Brain microvascular endothelial cell (primary cell): ENCODE data around the gene CCDC134.

ENCODE experiments used
- DNase-seq: peaks from one replicate; pipeline ENCODE4 v3.0.0-alpha.2; 2020
- H3K27ac ChIP-seq: fragments of 250-450 bp; sonication (Bioruptor Pico); 2 replicates; pipeline ENCODE4 v1.5.1; 2020; ENCODE audit warnings: mild to moderate bottlenecking, moderate library complexity
- H3K27me3 ChIP-seq: fragments of 250-450 bp; sonication (Bioruptor Pico); replicated peaks from 2 replicates; pipeline ENCODE4 v1.5.1; 2020; ENCODE audit warnings: mild to moderate bottlenecking
- H3K36me3 ChIP-seq: fragments of 250-450 bp; sonication (Bioruptor Pico); replicated peaks from 2 replicates; pipeline ENCODE4 v1.5.1; 2020; ENCODE audit warnings: mild to moderate bottlenecking
- H3K4me3 ChIP-seq: 2 replicates; pipeline ENCODE4 v1.5.1; 2011; ENCODE audit warnings: low read depth, mild to moderate bottlenecking, control low read depth, low read length, moderate library complexity
- CTCF ChIP-seq: IDR thresholded peaks from 2 replicates; pipeline ENCODE4 v1.5.1; 2011; ENCODE audit warnings: low read depth, mild to moderate bottlenecking, moderate library complexity, low read length, control low read depth, inconsistent platforms; ENCODE audit errors: missing control alignments
- in situ Hi-C: cut with HindIII; loops from 2 replicates; pipeline ENCODE4 v1.10.0; 2017; ENCODE audit warnings: low sequenced_read_pairs, low pct_ligation_motif_present

Gene CCDC134

GRCh38 chr22:41798736-41799135, 1.7 kb upstream of the CCDC134 start:
- H3K36me3 ChIP-seq, result no peaks in the 10 kb centered on the region

GRCh38 chr22:41799486-41800347, 762 bp upstream of the CCDC134 start:
- no peaks in the 10 kb centered on the region for H3K36me3 ChIP-seq
- TF ChIP-seq CTCF, result peak; percentile 5
- no peaks in the 10 kb centered on the region for H3K27me3 ChIP-seq
- peak overlapping the region; percentile 11 for H3K27ac ChIP-seq
- H3K4me3 ChIP-seq, result peak overlapping the region; percentile 93
- DNase-seq, result peak; percentile 7
- in situ Hi-C loops, result no loop called here

More at GRCh38 chr22:41798736-41799135, 1.7 kb upstream of the CCDC134 start:
- in situ Hi-C loops, result no loop called here
- DNase-seq, result no peak
- Histone ChIP-seq H3K4me3 (no peak overlapping the region), H3K27me3 (no peaks in the 10 kb centered on the region), H3K27ac (no peak overlapping the region)
- TF ChIP-seq CTCF, result no peak

- H3K4me3 ChIP-seq, result peak overlapping the region; percentile 93
- no peak for DNase-seq
- no peak for TF ChIP-seq CTCF
- H3K27ac ChIP-seq, result no peak overlapping the region
- no peaks in the 10 kb centered on the region for H3K27me3 ChIP-seq
- no peaks in the 10 kb centered on the region for H3K36me3 ChIP-seq
- in situ Hi-C loops, result no loop called here
These were observed 804 bp downstream of the CCDC134 start for GRCh38 chr22:41801147-41801819.

GRCh38 chr22:41801886-41802285, 1.4 kb downstream of the CCDC134 start:
- TF ChIP-seq CTCF, result no peak
- Histone ChIP-seq H3K27me3 (no peaks in the 10 kb centered on the region), H3K4me3 (no peak overlapping the region), H3K36me3 (no peaks in the 10 kb centered on the region), H3K27ac (no peak overlapping the region)
- DNase-seq, result no peak
- in situ Hi-C loops, result no loop called here

GRCh38 chr22:41805639-41806038, 5.2 kb downstream of the CCDC134 start:
- no peaks in the 10 kb centered on the region for H3K27me3 ChIP-seq
- no peaks in the 10 kb centered on the region for H3K36me3 ChIP-seq
- no peak overlapping the region for H3K4me3 ChIP-seq
- TF ChIP-seq CTCF, result no peak
- in situ Hi-C loops, result no loop called here
- no peak for DNase-seq
- H3K27ac ChIP-seq, result no peak overlapping the region
